HEK293 (cell line): ENCODE measurements around the gene PLA2G4C.
"Not testable (repeated sequence)": the region's sequence is repeated elsewhere in the genome, so short reads cannot be mapped to it uniquely, and the experiment has no call there.

ENCODE experiments used
- CTCF ChIA-PET: fragments of 350-600 bp; formaldehyde crosslinking; extraction: SDS; loops from one replicate; lab custom pipeline; 2021; ENCODE audit warnings: antibody characterized with exemption; lab: Yijun Ruan, JAX
- POLR2A ChIA-PET: fragments of 300-600 bp; formaldehyde crosslinking; extraction: SDS; loops from one replicate; lab custom pipeline; 2020; ENCODE audit warnings: antibody characterized with exemption, inconsistent platforms; lab: Yijun Ruan, JAX
- H3K27ac ChIP-seq: fragments of 200-500 bp; sonication (Bioruptor generic); 2 replicates; pipeline ENCODE4 v1.5.1; 2014; ENCODE audit warnings: low read depth, low read length, control low read depth, inconsistent platforms; ENCODE audit errors: extremely low read depth
- H3K36me3 ChIP-seq, 2 experiments: fragments of 200-500 bp in 1 of 2; sonication (Bioruptor generic) in 1 of 2; 1 replicate in 1 of 2; 2 replicates in 1 of 2; pipeline ENCODE4 v1.5.1; 2014 to 2017; ENCODE audit warnings: inconsistent platforms in 2 of 2, low read length in 2 of 2; ENCODE audit not compliant: control insufficient read depth in 2 of 2, insufficient read depth in 1 of 2
- H3K4me1 ChIP-seq: fragments of 200-500 bp; sonication (Bioruptor generic); 2 replicates; pipeline ENCODE4 v1.5.1; 2014; ENCODE audit warnings: mild to moderate bottlenecking, low read length, inconsistent platforms; ENCODE audit not compliant: control insufficient read depth, insufficient read depth
- H3K4me3 ChIP-seq: 2 replicates; pipeline ENCODE4 v1.5.1; 2011; ENCODE audit warnings: low read depth, mild to moderate bottlenecking, control low read depth, low read length, moderate library complexity
- H3K9me3 ChIP-seq: fragments of 200-500 bp; sonication (Bioruptor generic); 2 replicates; pipeline ENCODE4 v1.5.1; 2014; ENCODE audit warnings: low read depth, low read length, inconsistent platforms; ENCODE audit not compliant: control insufficient read depth, insufficient read depth
- CTCF ChIP-seq: fragments of 450-650 bp; formaldehyde crosslinking; IDR thresholded peaks from 2 replicates; pipeline ENCODE4 v1.5.1; 2016; ENCODE audit warnings: missing biosample characterization, missing genetic modification characterization
- EGR2 ChIP-seq: fragments of 450-650 bp; formaldehyde crosslinking; IDR thresholded peaks from 2 replicates; pipeline ENCODE4 v1.5.1; 2016; ENCODE audit warnings: low read depth, missing biosample characterization, missing genetic modification characterization
- SCRT1 ChIP-seq: fragments of 450-650 bp; formaldehyde crosslinking; IDR thresholded peaks from 2 replicates; pipeline ENCODE4 v1.5.1; 2016; ENCODE audit warnings: missing biosample characterization, missing genetic modification characterization, borderline replicate concordance
- SCRT2 ChIP-seq: fragments of 450-650 bp; formaldehyde crosslinking; IDR thresholded peaks from 2 replicates; pipeline ENCODE4 v1.5.1; 2016; ENCODE audit warnings: missing biosample characterization, missing genetic modification characterization
- TRIM28 ChIP-seq: IDR thresholded peaks from 2 replicates; pipeline ENCODE4 v1.6.1; 2011; ENCODE audit warnings: low read length, control low read depth, borderline replicate concordance
- ZFHX2 ChIP-seq: fragments of 450-650 bp; formaldehyde crosslinking; conservative IDR thresholded peaks from 2 replicates; pipeline ENCODE4 v1.5.1; 2016; ENCODE audit warnings: missing biosample characterization, missing genetic modification characterization
- ZIC2 ChIP-seq: fragments of 450-650 bp; formaldehyde crosslinking; IDR thresholded peaks from 2 replicates; pipeline ENCODE4 v1.5.1; 2016; ENCODE audit warnings: missing biosample characterization, missing genetic modification characterization
- ZNF2 ChIP-seq: fragments of 450-650 bp; formaldehyde crosslinking; IDR thresholded peaks from 2 replicates; pipeline ENCODE4 v1.5.1; 2016; ENCODE audit warnings: missing biosample characterization, missing genetic modification characterization
- ZNF37A ChIP-seq: fragments of 450-650 bp; IDR thresholded peaks from 2 replicates; pipeline ENCODE4 v1.5.1; 2018; ENCODE audit warnings: missing biosample characterization, missing genetic modification characterization
- ZNF433 ChIP-seq: fragments of 450-650 bp; formaldehyde crosslinking; IDR thresholded peaks from 2 replicates; pipeline ENCODE4 v1.5.1; 2016; ENCODE audit warnings: missing biosample characterization, missing genetic modification characterization, low read depth
- ZNF621 ChIP-seq: fragments of 450-650 bp; formaldehyde crosslinking; IDR thresholded peaks from 2 replicates; pipeline ENCODE4 v1.5.1; 2017; ENCODE audit warnings: missing biosample characterization, missing genetic modification characterization
- ZNF629 ChIP-seq: fragments of 450-650 bp; formaldehyde crosslinking; IDR thresholded peaks from 2 replicates; pipeline ENCODE4 v1.5.1; 2017; ENCODE audit warnings: missing biosample characterization, missing genetic modification characterization
- ZXDB ChIP-seq: fragments of 450-650 bp; formaldehyde crosslinking; IDR thresholded peaks from 2 replicates; pipeline ENCODE4 v1.5.1; 2016; ENCODE audit warnings: missing biosample characterization, missing genetic modification characterization
- TF ChIP-seq, protein P1 (sequence below): fragments of 450-650 bp; formaldehyde crosslinking; IDR thresholded peaks from 2 replicates; pipeline ENCODE4 v1.5.1; 2016; ENCODE audit warnings: missing biosample characterization, missing genetic modification characterization

The PLA2G4C gene

DNA sequence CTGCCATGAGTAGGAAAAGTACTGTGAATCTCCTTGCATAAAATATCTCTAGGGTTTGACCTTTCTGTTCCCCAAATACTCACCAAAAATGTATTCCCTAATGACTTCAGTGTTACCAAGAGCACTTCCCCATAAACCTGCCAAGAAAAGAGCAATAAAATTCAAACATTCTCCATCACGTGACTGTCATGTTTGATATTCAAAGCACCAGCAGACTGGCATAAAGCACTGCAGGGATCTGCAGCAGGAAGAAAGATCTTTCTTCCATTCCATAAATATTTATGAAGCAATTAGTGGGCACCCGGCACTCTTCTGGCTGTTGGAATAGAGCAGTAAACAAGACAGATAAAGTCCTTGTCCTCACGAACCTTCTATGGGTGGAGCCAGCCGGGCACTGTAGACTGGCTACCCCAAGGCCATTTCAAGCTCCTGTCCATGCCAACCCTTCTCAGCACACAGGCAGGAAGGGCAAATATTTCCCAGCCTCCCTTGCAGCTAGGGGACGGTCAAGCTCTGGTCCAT, 20.3 kb downstream of the PLA2G4C start:
- ChIA-PET CTCF (interaction anchor here (0.6 to 2.7 kb wide), 4 partner anchors 12 to 201 kb away, joined by 3 to 17 read pairs (median 4); no protein-coding TSS in a partner anchor), POLR2A (no interaction called here)
- no peaks in the 10 kb centered on the region for H3K9me3 ChIP-seq
- no peak overlapping the region for H3K4me3 ChIP-seq
- H3K36me3 ChIP-seq = no peaks in the 10 kb centered on the region
- peak; percentile 71; the same call in 1 of the 2 replicates for TF ChIP-seq TRIM28
- no peak for TF ChIP-seq ZNF629 (tag by site-specific recombination)
- TF ChIP-seq ZXDB (tag by site-specific recombination) = no peak
- H3K4me1 ChIP-seq = no peaks in the 10 kb centered on the region
- no peak overlapping the region for H3K27ac ChIP-seq

DNA sequence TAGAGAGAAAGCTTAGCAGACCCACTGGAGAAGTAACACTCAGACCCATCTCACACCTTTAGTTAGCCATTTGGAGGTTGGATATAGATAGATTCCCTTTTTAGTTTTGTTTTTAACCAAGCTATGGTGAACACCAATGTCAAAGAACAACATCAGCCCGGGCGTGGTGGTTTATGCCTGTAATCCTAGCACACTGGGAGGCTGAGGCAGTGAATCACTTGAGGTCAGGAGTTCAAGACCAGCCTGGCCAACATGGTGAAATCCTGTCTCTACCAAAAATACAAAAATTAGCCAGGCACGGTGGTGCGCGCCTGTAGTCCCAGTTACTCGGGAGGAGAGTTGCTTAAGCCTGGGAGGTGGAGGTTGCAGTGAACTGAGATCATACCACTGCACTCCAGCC, 21.6 kb downstream of the PLA2G4C start:
- POLR2A ChIA-PET, H3K27ac ChIP-seq, H3K4me3 ChIP-seq, H3K9me3 ChIP-seq, H3K4me1 ChIP-seq, H3K36me3 ChIP-seq: not testable (repeated sequence)
- CTCF ChIA-PET = interaction anchor here (0.5 to 0.6 kb wide), 3 partner anchors 20 to 222 kb away, joined by 3 to 5 read pairs (median 3); no protein-coding TSS in a partner anchor

- no peak overlapping the region for H3K27ac ChIP-seq
- POLR2A ChIA-PET = interaction anchor here (0.5 kb wide), 1 partner anchor 9 kb away, joined by 4 read pairs; no protein-coding TSS in a partner anchor
These were observed 24.4 kb downstream of the PLA2G4C start for GRCh38 chr19:48085904-48086864.

DNA sequence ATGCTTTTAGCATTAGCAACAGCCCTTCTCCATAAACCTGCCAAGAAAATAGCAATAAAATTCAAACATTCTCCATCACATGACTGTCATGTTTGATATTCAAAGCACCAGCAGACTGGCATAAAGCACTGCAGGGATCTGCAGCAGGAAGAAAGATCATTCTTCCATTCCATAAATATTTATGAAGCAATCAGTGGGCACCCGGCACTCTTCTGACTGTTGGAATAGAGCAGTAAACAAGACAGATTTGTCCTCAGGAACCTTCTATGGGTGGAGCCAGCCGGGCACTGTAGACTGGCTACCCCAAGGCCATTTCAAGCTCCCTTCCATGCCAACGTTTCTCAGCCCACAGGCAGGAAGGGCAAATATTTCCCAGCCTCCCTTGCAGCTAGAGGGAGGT, 25.5 kb downstream of the PLA2G4C start:
- H3K4me3 ChIP-seq = no peak overlapping the region
- no peaks in the 10 kb centered on the region for H3K36me3 ChIP-seq
- TF ChIP-seq ZNF2 (tag by site-specific recombination) (no peak), ZNF37A (no peak)
- TF ChIP-seq, protein P1, sequence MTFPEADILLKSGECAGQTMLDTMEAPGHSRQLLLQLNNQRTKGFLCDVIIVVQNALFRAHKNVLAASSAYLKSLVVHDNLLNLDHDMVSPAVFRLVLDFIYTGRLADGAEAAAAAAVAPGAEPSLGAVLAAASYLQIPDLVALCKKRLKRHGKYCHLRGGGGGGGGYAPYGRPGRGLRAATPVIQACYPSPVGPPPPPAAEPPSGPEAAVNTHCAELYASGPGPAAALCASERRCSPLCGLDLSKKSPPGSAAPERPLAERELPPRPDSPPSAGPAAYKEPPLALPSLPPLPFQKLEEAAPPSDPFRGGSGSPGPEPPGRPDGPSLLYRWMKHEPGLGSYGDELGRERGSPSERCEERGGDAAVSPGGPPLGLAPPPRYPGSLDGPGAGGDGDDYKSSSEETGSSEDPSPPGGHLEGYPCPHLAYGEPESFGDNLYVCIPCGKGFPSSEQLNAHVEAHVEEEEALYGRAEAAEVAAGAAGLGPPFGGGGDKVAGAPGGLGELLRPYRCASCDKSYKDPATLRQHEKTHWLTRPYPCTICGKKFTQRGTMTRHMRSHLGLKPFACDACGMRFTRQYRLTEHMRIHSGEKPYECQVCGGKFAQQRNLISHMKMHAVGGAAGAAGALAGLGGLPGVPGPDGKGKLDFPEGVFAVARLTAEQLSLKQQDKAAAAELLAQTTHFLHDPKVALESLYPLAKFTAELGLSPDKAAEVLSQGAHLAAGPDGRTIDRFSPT (tag by site-specific recombination) = no peak
- no peaks in the 10 kb centered on the region for H3K4me1 ChIP-seq
- no peak overlapping the region for H3K27ac ChIP-seq
- no peaks in the 10 kb centered on the region for H3K9me3 ChIP-seq
- ChIA-PET POLR2A (no interaction called here), CTCF (no interaction called here)

More at GRCh38 chr19:48085904-48086864, 24.4 kb downstream of the PLA2G4C start:
- CTCF ChIA-PET = interaction anchor here (1.0 to 2.7 kb wide), 4 partner anchors 9 to 123 kb away, joined by 3 to 13 read pairs (median 4); no protein-coding TSS in a partner anchor
- H3K4me3 ChIP-seq = no peak overlapping the region
- TF ChIP-seq SCRT2 (tag by site-specific recombination) = no peak
- 0 out of 2 replicates have a peak, but pooled peaks have one; percentile 8 for TF ChIP-seq CTCF (tag by site-specific recombination)
- peak; percentile 89 for TF ChIP-seq EGR2
- TF ChIP-seq SCRT1 (tag by site-specific recombination) = no peak
- no peak for TF ChIP-seq ZNF621
- TF ChIP-seq ZFHX2 (tag by site-specific recombination) = peak; percentile 73
- no peak for TF ChIP-seq ZNF433
- TF ChIP-seq ZIC2 (tag by site-specific recombination) = peak; percentile 36; the same call in 1 of the 2 replicates
- H3K4me1 ChIP-seq = no peaks in the 10 kb centered on the region
- H3K36me3 ChIP-seq = no peaks in the 10 kb centered on the region
- H3K9me3 ChIP-seq = no peaks in the 10 kb centered on the region
